Mucosa of gallbladder (tissue), 1 donor: ENCODE data around the gene BAX. TPM values are rescaled to one million over a fixed set of nuclear protein-coding genes. Genes with fewer than 3 reads are reported as not detected.

ENCODE experiments used
- DNase-seq: peaks from one replicate; pipeline ENCODE4 v3.0.0-alpha.2; 2020; ENCODE audit warnings: low spot score
- total RNA-seq: library from RNA; stranded (reverse); gene quantifications from one replicate; pipeline ENCODE4 v1.2.1, GENCODE V29; 2021
- donor health status: DM: no; HTN: no; CAD: no.

Gene BAX
- total RNA-seq, 1 donor from 2014 or later, result 110 TPM

DNA sequence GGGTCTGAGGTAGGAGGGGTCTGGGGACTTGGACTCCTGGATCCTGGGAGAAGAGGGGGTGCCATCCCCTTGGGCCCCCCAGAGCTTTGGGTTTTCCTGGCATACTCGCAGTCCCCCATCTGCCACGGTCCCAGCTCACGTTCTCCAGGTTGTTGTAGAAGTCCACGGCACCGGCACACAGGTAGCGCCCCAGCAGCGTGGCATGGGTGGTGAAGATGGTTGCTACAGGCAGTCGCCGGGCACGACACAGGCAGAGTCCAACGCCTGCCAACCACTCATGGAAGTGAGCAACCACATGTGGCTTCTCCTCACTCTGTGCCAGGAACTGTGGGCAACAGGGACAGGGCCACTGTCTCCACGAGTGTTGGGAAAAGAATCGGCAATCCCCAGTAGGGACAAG lies 31.0 kb downstream of the BAX start:
- no peak for DNase-seq

DNA sequence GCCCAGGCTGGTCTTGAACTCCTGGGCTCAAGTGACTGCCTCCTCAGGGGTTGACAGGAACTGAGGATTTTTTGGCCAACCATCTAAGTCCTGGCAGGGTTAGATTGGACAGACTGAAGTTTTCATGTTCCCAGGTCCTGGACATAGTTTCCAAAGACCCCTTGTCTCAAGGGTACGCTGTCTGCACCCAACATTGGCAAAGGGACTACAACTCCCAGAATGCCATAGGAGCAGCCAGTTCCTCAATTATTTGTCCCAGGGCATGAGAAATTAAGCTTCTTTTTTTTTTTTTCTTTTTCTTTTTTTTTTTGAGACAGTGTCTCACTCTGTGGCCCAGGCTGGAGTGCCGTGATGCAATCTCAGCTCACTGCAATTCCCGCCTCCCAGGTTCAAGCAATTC lies 31.5 kb downstream of the BAX start:
- no peak for DNase-seq

DNA sequence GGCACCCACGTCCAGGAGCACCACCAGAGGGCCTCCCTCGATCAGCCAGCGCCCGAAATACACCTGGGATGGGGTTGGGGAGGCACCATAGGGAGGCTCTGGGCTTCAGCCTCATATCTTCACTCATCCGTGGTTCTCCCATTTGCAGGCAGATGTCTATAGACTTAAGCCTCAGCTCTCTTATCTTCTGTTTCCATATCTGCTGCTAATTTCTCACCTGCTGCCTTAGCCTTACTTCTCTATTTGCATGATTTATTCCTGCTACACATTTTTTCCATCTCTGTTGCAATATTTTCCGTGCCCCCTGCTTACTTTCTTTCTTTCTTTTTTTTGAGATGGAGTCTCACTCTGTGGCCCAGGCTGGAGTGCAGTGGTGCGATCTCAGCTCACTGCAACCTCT lies 32.6 kb downstream of the BAX start:
- DNase-seq, result no peak

DNA sequence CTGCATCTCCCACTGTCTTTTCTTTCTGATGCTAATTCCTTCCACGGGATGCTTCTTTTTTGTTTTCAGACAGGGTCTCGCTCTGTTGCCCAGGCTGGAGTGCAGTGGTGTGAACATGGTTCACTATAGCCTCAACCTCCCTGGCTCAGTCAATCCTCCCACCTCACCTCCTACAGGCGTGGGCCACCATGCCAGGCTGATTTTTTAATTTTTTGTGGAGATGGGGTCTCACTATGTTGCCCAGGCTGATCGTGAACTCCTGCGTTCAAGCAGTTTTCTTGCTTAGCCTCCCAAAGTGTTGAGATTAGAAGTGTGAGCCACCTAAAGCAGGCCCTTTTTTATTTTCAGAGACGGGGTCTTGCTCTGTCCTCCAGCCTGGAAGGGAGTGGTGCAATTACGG lies 33.6 kb downstream of the BAX start:
- no peak for DNase-seq

DNA sequence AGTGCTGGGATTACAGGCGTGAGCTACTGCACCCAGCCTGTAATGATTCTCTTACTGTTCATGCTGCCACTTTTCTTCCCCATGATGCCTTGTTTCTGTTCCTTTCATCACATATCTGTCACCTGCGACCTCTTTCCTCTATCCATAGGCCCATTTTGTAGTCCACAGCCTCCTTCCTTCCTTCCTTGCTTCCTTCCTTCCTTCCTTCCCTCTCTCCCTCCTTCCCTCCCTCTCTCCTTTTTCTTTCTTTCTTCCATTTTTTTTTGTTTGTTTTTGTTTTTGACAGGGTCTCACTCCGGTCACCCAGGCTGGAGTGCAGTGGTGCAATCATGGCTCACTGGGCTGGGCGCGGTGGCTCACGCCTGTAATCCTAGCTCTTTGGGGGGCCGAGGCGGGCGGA lies 34.2 kb downstream of the BAX start:
- DNase-seq, result no peak

DNA sequence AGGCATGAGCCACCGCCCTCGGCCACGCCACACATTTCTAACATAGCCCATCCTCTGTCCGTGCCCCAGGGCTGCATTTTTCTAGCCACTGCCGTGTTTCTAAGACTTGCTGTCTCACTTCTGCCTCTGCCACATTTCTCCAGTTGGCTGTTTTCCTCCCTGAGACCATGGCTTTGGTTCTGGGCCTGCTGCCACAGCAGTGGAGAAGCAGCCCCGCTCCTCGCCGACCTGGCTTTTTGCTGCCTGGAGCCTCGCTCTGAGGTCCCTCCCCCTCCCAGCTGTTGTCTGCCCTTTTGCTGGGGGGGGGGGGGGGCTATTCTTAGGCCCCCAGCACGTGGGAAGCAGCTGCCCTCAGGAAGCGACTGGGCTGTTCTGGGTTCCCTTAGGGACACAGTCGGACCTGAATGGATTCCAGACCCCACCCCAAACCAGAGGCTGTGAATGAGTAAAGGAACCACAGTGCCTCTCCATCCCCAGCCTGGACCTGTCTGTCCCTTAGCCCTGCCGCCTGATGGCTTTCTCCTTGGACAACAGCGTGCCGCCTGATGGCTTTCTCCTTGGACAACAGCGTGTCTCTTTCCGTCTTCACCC lies 35.1 kb downstream of the BAX start:
- DNase-seq, result no peak

DNA sequence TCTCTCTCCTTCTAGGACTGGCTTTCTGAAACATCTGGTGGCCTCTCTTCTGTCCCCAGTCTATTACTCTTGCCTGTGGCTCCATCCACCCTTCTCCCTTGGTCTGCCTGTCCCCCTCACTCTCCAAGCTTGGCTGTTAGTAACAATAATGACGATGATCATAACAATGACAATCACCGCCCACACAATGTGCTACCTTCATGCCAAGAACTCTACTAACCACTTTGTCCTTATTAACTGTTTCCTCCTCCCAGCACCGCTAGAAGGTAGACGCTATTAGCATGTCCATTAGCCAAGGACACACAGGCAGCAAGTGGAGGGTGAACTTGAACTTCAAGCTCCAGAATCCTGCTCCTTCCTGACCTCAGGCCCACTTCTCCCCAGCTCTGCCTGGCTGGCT lies 35.7 kb downstream of the BAX start:
- no peak for DNase-seq

DNA sequence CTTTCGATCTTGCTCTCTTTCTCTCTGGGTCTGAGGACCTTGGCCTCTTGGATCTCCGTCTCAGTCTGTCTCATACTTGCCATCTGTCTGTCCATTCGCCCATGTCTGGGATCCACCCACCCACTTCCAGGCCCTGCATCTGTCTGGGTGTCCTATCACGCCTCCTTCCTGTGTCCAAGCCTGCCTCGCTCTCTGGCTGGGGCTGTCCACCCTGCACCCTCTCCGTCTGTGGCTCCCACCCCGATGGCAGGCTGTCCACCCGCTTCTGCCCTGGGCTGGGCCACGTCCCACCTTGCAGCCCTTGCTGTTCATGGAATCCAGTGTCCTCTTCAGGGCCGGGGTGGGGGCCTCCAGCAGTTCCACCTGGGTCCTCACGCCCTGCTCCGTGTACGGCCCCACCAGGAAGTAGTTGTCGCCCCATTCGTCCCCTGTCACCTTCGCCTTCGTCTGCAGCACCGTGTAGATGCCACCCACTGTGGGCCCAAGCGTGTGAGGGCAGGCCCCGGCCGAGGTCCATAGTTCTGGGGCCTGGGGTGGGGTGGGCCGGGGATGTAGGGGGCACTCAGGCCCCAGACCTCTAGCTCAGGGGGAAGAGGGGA lies 36.4 kb downstream of the BAX start:
- no peak for DNase-seq

DNA sequence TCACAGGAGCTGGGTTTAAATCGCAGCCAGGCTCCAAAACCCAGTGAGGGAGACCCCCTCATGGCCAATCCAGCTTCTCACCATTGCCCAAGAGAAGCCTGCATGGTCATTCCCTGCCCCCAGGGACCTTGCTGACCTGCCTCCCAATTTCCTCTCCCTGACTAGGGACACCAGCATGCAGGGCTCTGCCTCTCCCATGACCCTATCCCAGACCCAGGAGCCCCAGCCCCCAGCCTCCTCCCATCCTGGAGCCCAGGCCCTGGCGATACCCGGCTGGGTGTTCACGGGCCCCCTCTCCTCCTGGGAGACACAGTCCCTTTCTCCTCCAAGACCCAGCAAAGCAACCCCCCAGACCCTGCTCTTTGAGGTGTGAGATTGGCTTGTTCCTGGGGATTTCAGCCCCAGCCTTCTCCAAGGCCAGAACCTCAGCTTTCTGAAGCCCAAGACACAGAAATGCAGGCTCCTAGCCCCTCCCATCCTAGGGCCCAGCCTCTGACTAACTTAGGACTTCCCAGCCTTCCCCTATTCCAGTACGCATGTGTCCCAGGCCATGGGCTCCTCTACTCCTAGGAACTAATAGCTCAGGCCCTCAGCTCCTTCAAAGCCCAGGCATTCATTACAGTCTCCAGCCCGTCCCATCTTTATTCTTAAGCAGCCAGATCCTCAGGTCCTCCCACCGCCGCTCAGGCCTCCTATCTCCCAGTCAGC lies 37.4 kb downstream of the BAX start:
- DNase-seq, result peak; percentile 63

DNA sequence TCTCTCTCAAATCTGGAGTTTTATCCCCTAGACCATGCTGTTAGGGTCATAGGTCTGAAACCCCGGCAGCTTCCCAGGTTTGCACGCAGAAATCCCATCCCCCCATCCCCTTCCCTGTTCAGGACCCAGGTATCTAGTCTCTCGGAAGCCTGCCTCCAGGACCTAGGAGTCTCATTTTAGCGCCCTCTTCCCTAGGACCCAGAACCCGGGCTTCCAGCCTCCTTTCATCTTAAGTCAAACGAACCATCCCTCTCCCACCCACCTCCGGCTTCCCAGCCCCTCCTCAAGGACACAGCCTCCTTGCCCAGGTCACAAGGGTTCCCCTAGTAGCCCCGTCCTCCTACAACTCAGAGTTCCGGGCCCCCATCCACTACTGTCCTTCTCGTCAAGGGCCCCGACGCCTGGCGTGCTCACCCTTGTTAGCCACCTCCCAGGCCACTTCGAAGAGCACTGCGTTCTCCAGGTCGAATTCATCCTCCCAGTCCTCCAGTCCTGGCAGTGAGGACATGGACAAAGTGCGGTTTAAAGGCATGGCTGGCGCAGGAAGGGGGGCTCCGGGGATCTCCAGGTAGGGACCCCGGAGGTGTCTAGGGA lies 38.0 kb downstream of the BAX start:
- DNase-seq, result no peak

DNA sequence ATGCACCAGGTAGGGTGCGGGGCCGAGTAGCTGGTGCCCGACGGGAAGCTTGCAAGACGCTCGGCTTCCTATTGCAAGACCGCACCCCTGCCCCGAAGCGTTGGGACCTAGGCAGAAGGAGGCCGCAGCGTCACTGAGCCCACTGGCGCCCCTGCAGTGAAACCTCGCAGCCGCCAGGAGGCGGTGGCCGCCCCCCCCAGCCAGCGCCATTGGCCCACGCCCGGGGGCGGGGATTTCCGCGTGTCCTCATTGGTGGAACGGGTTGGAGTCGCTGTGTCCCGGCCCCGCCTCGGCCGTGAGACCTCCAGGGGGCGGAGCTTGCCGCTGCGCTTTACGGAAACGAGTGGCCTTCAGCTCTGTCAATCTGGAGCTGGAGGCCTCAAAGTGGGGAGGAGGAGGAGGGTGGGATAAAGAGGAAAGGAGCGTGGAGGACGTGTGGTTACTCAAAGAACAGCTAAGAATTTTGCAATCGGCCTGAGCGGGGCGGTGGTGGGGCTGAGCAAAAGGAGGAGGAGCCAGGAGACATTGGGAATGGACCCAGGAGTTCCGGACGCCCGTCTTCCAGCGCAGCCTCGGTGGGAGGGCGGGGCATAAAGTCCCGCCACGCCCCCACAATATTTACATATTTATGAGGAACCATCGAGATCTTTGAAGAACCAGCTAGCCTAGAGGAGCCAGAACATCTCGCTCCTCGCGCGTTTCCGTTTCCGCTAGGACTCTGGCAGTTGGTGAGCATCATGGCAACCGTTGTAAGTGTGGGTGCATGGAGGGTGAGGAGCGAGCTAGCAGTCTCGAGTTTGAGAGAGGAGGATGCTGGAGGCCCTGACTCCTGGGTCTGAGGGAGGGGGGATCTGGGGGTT lies 38.7 kb downstream of the BAX start, which contains the start of the genes GYS1 and RUVBL2:
GYS1 (minus strand) TSS at position 135 of the 860 bp plus-strand sequence. CDS start 197 bp downstream, outside the sequence.
RUVBL2 (plus strand) TSS at position 713 of the 860 bp plus-strand sequence; CDS start at position 738, 25 bp downstream.
- peak; percentile 100 for DNase-seq

DNA sequence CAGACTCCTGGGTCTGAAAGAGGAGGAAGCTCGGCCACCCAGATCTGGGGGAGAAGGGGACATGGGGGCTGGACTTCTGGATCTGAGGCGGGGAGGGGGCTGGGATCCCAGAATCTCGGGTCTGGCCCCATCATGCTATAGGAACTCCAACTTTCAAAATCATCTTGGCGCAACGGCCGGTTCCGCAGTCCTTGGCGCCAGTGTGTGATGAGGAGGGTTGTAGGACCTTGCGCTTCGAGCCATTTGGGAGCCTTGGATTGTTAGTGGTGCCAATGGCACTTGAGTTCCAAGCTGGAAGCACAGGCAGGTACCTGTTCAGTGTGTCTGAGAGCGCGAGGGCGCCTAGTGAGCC lies 39.3 kb downstream of the BAX start:
- DNase-seq, result no peak

DNA sequence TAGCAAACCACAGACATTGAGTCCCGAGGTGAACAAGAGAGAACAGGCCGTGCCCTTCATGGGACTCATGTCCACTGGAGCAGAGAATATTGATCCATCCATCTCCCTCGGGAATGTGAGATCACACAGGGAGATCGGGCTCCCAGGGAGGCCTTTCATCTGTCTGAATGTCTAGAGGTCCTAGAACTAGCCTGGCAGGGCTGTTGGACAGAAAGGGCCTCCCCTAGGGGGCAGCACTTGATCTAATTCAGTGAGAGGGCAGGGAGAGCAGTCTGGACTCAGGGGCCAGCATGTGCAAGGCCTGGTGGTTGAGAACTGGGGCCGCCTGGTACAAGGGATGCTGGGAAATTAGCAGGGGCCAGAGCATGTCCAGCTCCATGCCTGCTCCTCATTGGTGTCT lies 43.3 kb downstream of the BAX start:
- no peak for DNase-seq

DNA sequence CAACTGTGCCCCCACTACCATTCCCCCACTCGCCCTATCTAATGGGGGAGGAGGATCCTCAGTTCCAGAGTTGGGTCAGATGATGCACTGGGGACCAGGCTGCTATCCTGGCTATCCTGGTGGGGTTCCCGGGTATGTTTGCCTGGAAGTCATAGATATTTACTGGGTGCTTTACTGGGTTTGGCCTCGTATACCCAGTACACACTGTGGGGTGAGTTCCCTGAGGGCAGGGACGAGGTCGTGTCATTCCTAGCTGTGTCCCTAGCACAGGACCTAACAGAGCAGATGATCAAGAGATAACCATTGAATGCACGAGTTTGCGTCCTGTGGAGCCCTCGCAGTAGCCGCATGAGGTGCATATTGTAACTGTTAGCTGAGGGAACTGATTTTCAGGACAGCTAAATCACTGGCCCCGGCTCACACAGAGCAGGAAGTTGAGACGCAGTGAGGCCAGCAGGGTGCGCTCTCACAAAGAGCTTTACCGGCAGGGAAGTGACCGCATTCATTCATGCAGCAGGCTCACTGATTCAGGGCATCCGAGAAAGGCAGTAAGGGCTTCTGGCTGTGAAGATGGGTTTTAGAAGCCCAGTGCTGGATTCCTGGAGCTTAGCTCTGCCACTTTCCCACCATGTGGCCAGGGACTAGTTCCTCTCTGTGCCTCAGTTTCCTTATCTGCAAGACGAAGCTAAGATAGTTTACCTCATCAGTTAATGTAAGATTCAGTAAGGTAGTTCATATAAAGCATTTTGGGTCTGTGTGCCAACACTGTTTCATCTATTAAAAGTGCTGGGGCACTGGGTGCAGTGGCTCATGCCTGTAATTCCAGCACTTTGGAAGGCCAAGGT lies 45.0 kb downstream of the BAX start:
- no peak for DNase-seq

DNA sequence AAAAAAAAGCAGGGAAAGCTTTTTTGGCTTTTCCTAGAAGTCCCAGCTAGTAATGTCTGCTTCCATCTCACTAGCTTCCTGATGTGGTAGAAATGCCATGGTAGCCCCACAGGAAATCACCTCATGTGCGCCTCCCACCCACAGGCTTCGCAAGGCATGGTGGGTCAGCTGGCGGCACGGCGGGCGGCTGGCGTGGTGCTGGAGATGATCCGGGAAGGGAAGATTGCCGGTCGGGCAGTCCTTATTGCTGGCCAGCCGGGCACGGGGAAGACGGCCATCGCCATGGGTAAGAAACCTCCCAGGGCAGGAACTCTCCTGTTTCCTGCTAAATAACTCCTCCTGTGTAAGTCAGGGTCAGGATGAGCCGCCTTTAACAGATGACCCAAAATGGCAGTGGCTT lies 49.5 kb downstream of the BAX start:
- no peak for DNase-seq

DNA sequence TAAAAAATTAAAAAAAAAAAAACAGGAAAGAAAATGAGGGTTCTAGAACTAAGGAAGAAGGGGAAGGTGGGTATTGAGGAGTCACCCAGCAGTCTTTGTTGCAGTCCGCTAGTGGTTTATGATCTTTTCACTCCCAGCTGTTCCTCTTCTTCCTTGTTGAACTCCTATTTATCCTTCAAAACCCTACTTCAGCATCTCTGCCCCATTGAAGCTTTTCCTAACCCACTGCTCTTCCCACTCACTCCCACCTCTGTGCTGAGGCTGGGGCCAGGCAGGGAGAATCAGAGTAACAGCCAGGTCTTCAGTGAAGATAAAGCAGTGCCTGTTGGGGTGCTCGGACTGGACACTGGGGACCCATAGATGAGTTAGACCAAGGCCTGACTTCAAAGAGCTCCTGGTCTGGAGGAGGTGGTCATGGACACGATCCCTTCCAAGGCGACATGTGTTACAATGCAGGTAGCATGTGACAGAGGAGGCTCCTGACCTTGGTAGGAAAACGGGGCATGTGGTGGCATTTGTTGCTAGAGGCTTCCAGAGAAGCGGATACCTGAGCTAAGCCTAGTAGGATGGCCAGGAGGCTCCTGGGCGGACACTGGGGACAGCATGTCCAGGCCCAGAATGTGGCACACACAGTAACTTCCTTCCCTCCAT lies 50.4 kb downstream of the BAX start:
- DNase-seq, result no peak

DNA sequence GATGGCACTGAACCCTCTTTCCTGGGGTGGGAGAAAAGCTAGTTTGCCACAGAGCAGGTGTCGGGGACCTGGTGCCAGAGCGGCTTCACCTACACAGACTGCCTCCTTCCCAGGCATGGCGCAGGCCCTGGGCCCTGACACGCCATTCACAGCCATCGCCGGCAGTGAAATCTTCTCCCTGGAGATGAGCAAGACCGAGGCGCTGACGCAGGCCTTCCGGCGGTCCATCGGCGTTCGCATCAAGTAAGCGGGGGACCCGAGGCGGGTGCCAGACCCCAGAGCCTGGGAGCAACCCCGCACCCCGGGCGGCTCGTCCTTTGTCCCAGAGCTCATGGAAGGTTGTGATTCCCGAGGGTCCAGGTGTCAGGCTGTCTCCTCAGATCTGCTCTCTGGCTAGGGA lies 52.2 kb downstream of the BAX start:
- DNase-seq, result no peak

DNA sequence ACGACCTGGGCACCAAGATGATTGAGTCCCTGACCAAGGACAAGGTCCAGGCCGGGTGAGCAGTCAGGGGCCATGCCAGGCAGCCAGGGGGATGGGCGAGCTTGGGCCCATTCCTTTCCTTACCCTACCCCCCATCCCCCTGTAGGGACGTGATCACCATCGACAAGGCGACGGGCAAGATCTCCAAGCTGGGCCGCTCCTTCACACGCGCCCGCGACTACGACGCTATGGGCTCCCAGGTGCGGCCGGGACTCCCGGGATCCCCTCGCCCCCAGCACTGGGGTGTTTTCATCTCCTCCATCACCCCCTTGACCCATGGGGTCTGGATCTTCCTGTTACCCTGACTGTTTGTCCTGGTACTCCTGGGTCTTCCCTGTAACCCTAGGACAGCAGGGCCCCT lies 55.2 kb downstream of the BAX start:
- no peak for DNase-seq

DNA sequence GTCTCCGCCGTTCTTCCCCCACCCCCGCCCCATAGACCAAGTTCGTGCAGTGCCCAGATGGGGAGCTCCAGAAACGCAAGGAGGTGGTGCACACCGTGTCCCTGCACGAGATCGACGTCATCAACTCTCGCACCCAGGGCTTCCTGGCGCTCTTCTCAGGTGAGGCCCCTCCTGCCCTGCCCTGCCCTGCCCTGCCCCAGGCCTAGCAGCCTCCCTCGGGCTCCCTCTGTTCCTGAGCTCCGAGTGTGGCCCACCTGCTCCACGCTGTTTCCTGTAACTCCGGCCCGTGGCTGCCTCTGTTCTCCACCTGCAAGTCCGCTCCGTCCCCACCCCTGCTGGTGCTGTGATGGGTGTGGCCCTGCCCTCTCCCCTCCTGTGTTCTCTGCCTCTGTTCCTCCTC lies 55.8 kb downstream of the BAX start:
- no peak for DNase-seq

DNA sequence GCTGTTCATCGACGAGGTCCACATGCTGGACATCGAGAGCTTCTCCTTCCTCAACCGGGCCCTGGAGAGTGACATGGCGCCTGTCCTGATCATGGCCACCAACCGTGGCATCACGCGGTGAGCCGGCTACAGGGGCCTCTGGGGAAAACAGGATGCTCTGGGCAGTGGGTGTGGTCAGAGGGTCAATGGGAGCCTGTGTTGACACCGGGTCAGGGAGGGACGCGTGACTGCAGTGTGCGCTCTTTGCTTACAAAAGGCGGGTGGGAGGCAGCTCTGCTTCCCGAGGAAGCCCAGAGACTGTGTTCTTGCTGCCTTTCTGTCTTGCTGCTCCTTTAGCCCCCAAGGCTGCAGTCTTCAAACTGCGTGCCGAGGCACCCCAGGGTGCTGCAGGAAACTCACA lies 56.5 kb downstream of the BAX start:
- DNase-seq, result no peak
